Activated CD4-positive, alpha-beta T cell treated with anti-CD3 and anti-CD28 coated beads for 36 hours (primary cell): Measurements from ENCODE around the gene DCLRE1B. TPM values are rescaled to one million over a fixed set of nuclear protein-coding genes. Genes with fewer than 3 reads are reported as not detected.

Experiments used
- ATAC-seq: fragments of 200-7000 bp; cut with Tn5 transposase; one replicate; pipeline ENCODE4 v1.10.0; 2021; ENCODE audit warnings: mild to moderate bottlenecking, moderate library complexity
- CTCF ChIA-PET: fragments of 350-600 bp; sonication (Branson Sonifier 250); formaldehyde crosslinking; loops from one replicate; lab custom pipeline; 2021; ENCODE audit warnings: antibody characterized with exemption; lab: Charles Lee
- POLR2A ChIA-PET: fragments of 350-600 bp; sonication (Branson Sonifier 250); formaldehyde crosslinking; loops from one replicate; lab custom pipeline; 2021; ENCODE audit warnings: antibody characterized with exemption, inconsistent platforms; lab: Charles Lee
- DNase-seq: peaks from one replicate; pipeline ENCODE4 v3.0.0-alpha.2; 2020
- H3K27ac Mint-ChIP-seq: one replicate; pipeline ENCODE4 v1.8.0; 2021; ENCODE audit warnings: mixed read lengths
- H3K27me3 Mint-ChIP-seq: one replicate; pipeline ENCODE4 v1.8.0; 2021; ENCODE audit warnings: mixed read lengths
- H3K36me3 Mint-ChIP-seq: one replicate; pipeline ENCODE4 v1.8.0; 2021; ENCODE audit warnings: low read depth, mixed read lengths
- H3K4me1 Mint-ChIP-seq: one replicate; pipeline ENCODE4 v1.8.0; 2021; ENCODE audit warnings: mixed read lengths
- H3K4me3 Mint-ChIP-seq: one replicate; pipeline ENCODE4 v1.8.0; 2021; ENCODE audit warnings: mild to moderate bottlenecking, moderate library complexity, mixed read lengths
- H3K9me3 Mint-ChIP-seq: one replicate; pipeline ENCODE4 v1.8.0; 2021; ENCODE audit warnings: low read depth, mixed read lengths
- intact Hi-C, 2 experiments: fragments of 100-400 bp; cut with DNase I in 1 of 2; cut with micrococcal nuclease in 1 of 2; formaldehyde crosslinking; loops; one replicate each; pipeline versions ENCODE4 v1.14.2 to v1.15.1; 2022 to 2024; cut with DNase I, micrococcal nuclease
- total RNA-seq, 2 experiments: library from RNA; stranded (reverse); gene quantifications; one replicate each; pipeline ENCODE4 v1.2.3, GENCODE V29; 2021

Gene DCLRE1B
- 10 to 100 TPM; 18.2 to 21.8 TPM for total RNA-seq

DNA sequence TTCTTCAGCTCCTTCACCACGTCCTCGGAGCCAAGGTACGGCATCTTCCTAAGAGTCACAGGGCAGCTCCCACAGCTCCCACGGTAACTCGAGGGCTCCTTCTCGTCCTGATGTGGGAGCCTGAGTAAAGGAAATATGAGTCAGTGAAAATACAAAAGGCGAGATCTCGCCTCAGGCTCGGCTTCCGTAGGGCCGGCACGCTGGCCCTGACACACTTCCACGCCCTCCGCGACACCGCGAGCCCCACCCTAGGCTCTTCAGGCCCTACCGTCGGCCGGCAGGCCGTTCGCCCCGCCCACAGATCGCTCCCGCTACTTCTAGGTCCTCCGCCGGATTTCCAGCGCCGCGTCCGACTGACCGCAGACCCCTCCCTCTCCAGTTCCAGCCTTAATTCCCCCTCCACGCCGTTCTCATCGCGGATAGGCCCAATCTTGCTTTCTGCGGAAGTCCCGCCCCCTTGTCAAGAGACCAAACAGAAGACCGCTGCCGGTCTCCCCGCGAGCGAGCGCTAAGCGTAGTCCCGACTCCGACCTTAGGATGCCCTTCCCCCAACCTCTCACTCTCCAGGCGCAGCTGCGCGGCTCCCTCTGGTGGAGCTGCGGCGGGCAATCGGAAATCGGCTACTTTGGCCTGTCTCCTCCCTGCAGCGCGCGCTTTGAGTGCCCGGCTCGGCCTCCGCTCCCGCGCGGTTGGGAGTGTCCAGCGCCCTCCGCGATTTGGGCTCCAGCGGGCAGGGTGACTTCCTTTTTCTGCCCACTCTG, at the start of gene DCLRE1B, which contains the start of gene AP4B1:
Gene DCLRE1B (plus strand): TSS at position 653 of the 761 bp plus-strand sequence. CDS start 261 bp downstream, outside the sequence.
Gene AP4B1 (minus strand): TSS at position 126 of the 761 bp plus-strand sequence. CDS start 82 bp downstream, at position 44.
- ChIA-PET POLR2A (interaction anchor here (0.6 to 5.1 kb wide), 11 partner anchors 8 to 606 kb away, joined by 3 to 78 read pairs (median 4); partner anchors contain the start of genes HIPK1 and RSBN1), CTCF (interaction anchor here (0.6 to 6.0 kb wide), 14 partner anchors 24 to 832 kb away, joined by 3 to 62 read pairs (median 5); partner anchors contain the start of genes HIPK1, LRIG2 and RSBN1)
- Mint-ChIP-seq H3K36me3 (peaks cover 49% of the 10 kb centered on the region), H3K4me3 (peak within 1 kb of the TSS; percentile 85), H3K4me1 (peaks cover 55% of the 10 kb centered on the region), H3K9me3 (no peaks in the 10 kb centered on the region), H3K27me3 (no peaks in the 10 kb centered on the region), H3K27ac (peak within 1 kb of the TSS; percentile 96)
- ATAC-seq (peak; percentile 92), DNase-seq (peak; percentile 99)
- intact Hi-C loops, result loop anchor here (1.0 to 10.0 kb wide), 15 partner anchors 12 to 1190 kb away; partner anchors contain the start of genes HIPK1 (in 2 of the 2), MAGI3 (in 2 of the 2), PTPN22 (in 2 of the 2) and RSBN1 (in 2 of the 2)

GRCh38 chr1:113855630-113856400, 49.3 kb upstream of the DCLRE1B start:
- peaks cover 54% of the 10 kb centered on the region for H3K36me3 Mint-ChIP-seq

GRCh38 chr1:113856401-113856790, 48.7 kb upstream of the DCLRE1B start:
- Mint-ChIP-seq H3K27me3 (no peaks in the 10 kb centered on the region), H3K9me3 (no peaks in the 10 kb centered on the region), H3K27ac (no peak overlapping the region), H3K4me1 (peaks cover 30% of the 10 kb centered on the region), H3K4me3 (no peak overlapping the region), H3K36me3 (peaks cover 54% of the 10 kb centered on the region)
- intact Hi-C loops, result no loop called here
- DNase-seq (no peak), ATAC-seq (no peak)
- CTCF ChIA-PET, result interaction anchor here (0.9 to 2.3 kb wide), 5 partner anchors 13 to 91 kb away, joined by 3 to 7 read pairs (median 3); partner anchors contain the start of gene HIPK1
- POLR2A ChIA-PET, result no interaction called here

More at GRCh38 chr1:113855630-113856400, 49.3 kb upstream of the DCLRE1B start:
- ATAC-seq, result no peak
- ChIA-PET POLR2A (no interaction called here), CTCF (interaction anchor here (1.0 to 2.3 kb wide), 4 partner anchors 14 to 22 kb away, joined by 3 to 7 read pairs (median 4); no protein-coding TSS in a partner anchor)
- H3K4me1 Mint-ChIP-seq, result peaks cover 30% of the 10 kb centered on the region
- no peaks in the 10 kb centered on the region for H3K9me3 Mint-ChIP-seq
- no peak overlapping the region for H3K27ac Mint-ChIP-seq
- no peak overlapping the region for H3K4me3 Mint-ChIP-seq
- DNase-seq, result no peak
- H3K27me3 Mint-ChIP-seq, result no peaks in the 10 kb centered on the region
- intact Hi-C loops, result no loop called here

- intact Hi-C loops, result no loop called here
- H3K4me3 Mint-ChIP-seq, result no peak overlapping the region
- ATAC-seq (no peak), DNase-seq (no peak)
- no peaks in the 10 kb centered on the region for H3K9me3 Mint-ChIP-seq
- peaks cover 51% of the 10 kb centered on the region for H3K36me3 Mint-ChIP-seq
- H3K4me1 Mint-ChIP-seq, result peaks cover 39% of the 10 kb centered on the region
- ChIA-PET POLR2A (no interaction called here), CTCF (interaction anchor here (1.4 kb wide), 1 partner anchor 71 kb away, joined by 3 read pairs; the partner anchor contains the start of gene HIPK1)
- no peaks in the 10 kb centered on the region for H3K27me3 Mint-ChIP-seq
- no peak overlapping the region for H3K27ac Mint-ChIP-seq
These were observed 47.4 kb upstream of the DCLRE1B start for GRCh38 chr1:113857776-113858175.

- Mint-ChIP-seq H3K9me3 (no peaks in the 10 kb centered on the region), H3K27me3 (no peaks in the 10 kb centered on the region), H3K4me3 (no peak overlapping the region), H3K4me1 (peaks cover 43% of the 10 kb centered on the region), H3K27ac (no peak overlapping the region), H3K36me3 (peaks cover 57% of the 10 kb centered on the region)
- ATAC-seq (no peak), DNase-seq (no peak)
- ChIA-PET CTCF (no interaction called here), POLR2A (no interaction called here)
- intact Hi-C loops, result no loop called here
These were observed 46.7 kb upstream of the DCLRE1B start for GRCh38 chr1:113858418-113858817.

GRCh38 chr1:113858982-113859381, 46.1 kb upstream of the DCLRE1B start:
- DNase-seq (no peak), ATAC-seq (no peak)
- intact Hi-C loops, result no loop called here
- H3K4me3 Mint-ChIP-seq, result no peak overlapping the region
- H3K4me1 Mint-ChIP-seq, result peaks cover 45% of the 10 kb centered on the region
- H3K27ac Mint-ChIP-seq, result no peak overlapping the region
- no peaks in the 10 kb centered on the region for H3K9me3 Mint-ChIP-seq
- peaks cover 57% of the 10 kb centered on the region for H3K36me3 Mint-ChIP-seq
- CTCF ChIA-PET, result interaction anchor here (0.9 to 2.6 kb wide), 5 partner anchors 8 to 80 kb away, joined by 3 to 10 read pairs (median 4); no protein-coding TSS in a partner anchor
- H3K27me3 Mint-ChIP-seq, result no peaks in the 10 kb centered on the region
- POLR2A ChIA-PET, result interaction anchor here (1.0 to 1.2 kb wide), 3 partner anchors 8 to 73 kb away, joined by 4 to 5 read pairs (median 4); no protein-coding TSS in a partner anchor

GRCh38 chr1:113859478-113860175, 45.5 kb upstream of the DCLRE1B start:
- ChIA-PET CTCF (interaction anchor here (0.7 to 2.6 kb wide), 8 partner anchors 9 to 80 kb away, joined by 3 to 10 read pairs (median 4); partner anchors contain the start of gene AP4B1), POLR2A (interaction anchor here (0.7 to 1.2 kb wide), 5 partner anchors 8 to 87 kb away, joined by 3 to 5 read pairs (median 4); no protein-coding TSS in a partner anchor)
- DNase-seq (no peak), ATAC-seq (peak; percentile 63)
- Mint-ChIP-seq H3K4me3 (no peak overlapping the region), H3K27ac (peak overlapping the region; percentile 55), H3K9me3 (no peaks in the 10 kb centered on the region), H3K27me3 (no peaks in the 10 kb centered on the region), H3K36me3 (peaks cover 53% of the 10 kb centered on the region), H3K4me1 (peaks cover 39% of the 10 kb centered on the region)
- intact Hi-C loops, result no loop called here

GRCh38 chr1:113860891-113861290, 44.2 kb upstream of the DCLRE1B start:
- no peak for DNase-seq
- CTCF ChIA-PET, result interaction anchor here (1.0 to 2.6 kb wide), 6 partner anchors 10 to 115 kb away, joined by 3 to 10 read pairs (median 6); partner anchors contain the start of genes AP4B1 and HIPK1
- Mint-ChIP-seq H3K4me3 (no peak overlapping the region), H3K9me3 (no peaks in the 10 kb centered on the region), H3K27me3 (no peaks in the 10 kb centered on the region), H3K27ac (peak overlapping the region; percentile 71), H3K36me3 (peaks cover 49% of the 10 kb centered on the region), H3K4me1 (peaks cover 40% of the 10 kb centered on the region)
- POLR2A ChIA-PET, result no interaction called here
- intact Hi-C loops, result no loop called here
- ATAC-seq, result peak; percentile 42

- Mint-ChIP-seq H3K27me3 (no peaks in the 10 kb centered on the region), H3K4me1 (peaks cover 41% of the 10 kb centered on the region), H3K9me3 (no peaks in the 10 kb centered on the region), H3K4me3 (no peak overlapping the region), H3K27ac (peak overlapping the region; percentile 53), H3K36me3 (peaks cover 42% of the 10 kb centered on the region)
- intact Hi-C loops, result no loop called here
- no peak for DNase-seq
- no peak for ATAC-seq
- POLR2A ChIA-PET, result no interaction called here
- CTCF ChIA-PET, result interaction anchor here (2.6 kb wide), 1 partner anchor 11 kb away, joined by 10 read pairs; no protein-coding TSS in a partner anchor
These were observed 43.5 kb upstream of the DCLRE1B start for GRCh38 chr1:113861641-113862040.

GRCh38 chr1:113868387-113869083, 36.6 kb upstream of the DCLRE1B start:
- POLR2A ChIA-PET, result interaction anchor here (0.6 to 2.6 kb wide), 7 partner anchors 36 to 169 kb away, joined by 3 to 11 read pairs (median 4); partner anchors contain the start of genes AP4B1, DCLRE1B, HIPK1 and RSBN1
- intact Hi-C loops, result no loop called here
- peak overlapping the region; percentile 99 for H3K27ac Mint-ChIP-seq
- ATAC-seq (peak; percentile 61), DNase-seq (peak; percentile 16)
- H3K9me3 Mint-ChIP-seq, result no peaks in the 10 kb centered on the region
- peak overlapping the region; percentile 84 for H3K4me3 Mint-ChIP-seq
- peaks cover 19% of the 10 kb centered on the region for H3K36me3 Mint-ChIP-seq
- H3K4me1 Mint-ChIP-seq, result peaks cover 54% of the 10 kb centered on the region
- CTCF ChIA-PET, result interaction anchor here (1.1 to 3.4 kb wide), 5 partner anchors 12 to 78 kb away, joined by 3 to 14 read pairs (median 5); partner anchors contain the start of genes AP4B1 and DCLRE1B
- H3K27me3 Mint-ChIP-seq, result no peaks in the 10 kb centered on the region
